CD4-positive, alpha-beta T cell treated with Interleukin-17A for 1 hour (primary cell): ENCODE data around the gene DGCR8.
A peak's percentile ranks its signal among the peaks of the same experiment; 100 is the strongest.

Experiments
- DNase-seq: peaks from one replicate; pipeline ENCODE4 v3.0.0-alpha.2; 2020

Gene DGCR8

DNA sequence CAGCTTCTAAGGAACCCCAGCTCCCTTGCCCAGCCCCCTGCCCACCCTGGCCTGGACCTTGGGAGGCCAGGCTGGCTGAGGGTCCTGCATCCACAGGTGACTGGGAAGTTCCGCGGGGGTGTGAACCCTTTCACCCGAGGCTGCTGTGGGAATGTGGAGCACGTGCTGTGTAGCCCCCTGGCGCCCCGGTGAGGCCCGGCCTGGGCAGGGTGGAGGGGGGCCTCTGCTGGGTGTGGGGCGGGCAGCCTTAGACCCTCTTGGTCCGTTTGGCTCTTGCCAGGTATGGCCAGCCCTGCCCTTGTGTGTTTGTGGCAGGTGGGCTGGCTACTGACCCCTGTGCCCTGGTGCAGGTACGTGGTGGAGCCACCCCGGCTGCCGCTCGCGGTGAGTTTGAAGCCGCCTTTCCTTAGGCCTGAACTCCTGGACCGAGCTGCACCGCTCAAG lies 60.5 kb downstream of the DGCR8 start:
- no peak for DNase-seq

DNA sequence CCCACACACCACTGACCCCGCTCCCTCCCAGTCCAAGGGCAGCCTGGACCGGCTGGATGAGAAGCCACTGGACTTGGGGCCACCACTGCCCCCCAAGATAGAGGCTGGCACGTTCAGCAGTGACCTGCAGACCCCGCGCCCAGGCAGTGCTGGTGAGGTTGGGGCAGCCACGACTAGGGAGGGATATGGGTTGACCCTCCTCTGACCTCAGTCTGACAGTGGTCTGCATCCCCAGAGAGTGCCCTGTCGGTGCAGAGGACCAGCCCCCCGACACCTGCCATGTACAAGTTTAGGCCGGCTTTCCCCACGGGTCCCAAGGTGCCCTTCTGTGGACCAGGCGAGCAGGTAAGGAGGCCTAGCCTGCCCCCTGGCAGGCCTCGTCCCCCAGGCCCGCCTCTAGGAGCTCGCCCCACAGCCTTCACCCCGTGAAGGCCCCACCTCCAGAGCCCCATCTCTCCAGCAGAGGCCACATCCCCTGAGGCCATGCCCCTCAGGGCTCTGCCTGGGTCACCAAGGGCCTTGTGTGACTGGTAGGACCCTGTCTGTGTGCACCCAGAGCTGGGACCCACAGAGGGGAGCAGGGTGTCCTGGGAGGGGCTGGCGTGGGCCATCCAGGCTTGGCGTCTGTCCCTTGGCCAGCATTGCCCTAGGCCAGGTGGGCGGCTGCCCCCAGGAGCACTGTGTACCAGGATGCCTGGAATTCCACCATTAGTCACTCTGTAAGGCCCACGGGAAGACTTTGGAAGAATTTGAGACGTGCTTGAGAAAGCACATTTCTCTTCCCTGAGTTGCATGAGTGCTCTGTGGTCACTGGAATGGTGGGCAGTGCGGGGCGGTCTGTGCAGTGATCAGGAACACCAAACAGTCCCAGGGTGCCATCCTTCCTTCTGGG lies 61.4 kb downstream of the DGCR8 start:
- DNase-seq: no peak

DNA sequence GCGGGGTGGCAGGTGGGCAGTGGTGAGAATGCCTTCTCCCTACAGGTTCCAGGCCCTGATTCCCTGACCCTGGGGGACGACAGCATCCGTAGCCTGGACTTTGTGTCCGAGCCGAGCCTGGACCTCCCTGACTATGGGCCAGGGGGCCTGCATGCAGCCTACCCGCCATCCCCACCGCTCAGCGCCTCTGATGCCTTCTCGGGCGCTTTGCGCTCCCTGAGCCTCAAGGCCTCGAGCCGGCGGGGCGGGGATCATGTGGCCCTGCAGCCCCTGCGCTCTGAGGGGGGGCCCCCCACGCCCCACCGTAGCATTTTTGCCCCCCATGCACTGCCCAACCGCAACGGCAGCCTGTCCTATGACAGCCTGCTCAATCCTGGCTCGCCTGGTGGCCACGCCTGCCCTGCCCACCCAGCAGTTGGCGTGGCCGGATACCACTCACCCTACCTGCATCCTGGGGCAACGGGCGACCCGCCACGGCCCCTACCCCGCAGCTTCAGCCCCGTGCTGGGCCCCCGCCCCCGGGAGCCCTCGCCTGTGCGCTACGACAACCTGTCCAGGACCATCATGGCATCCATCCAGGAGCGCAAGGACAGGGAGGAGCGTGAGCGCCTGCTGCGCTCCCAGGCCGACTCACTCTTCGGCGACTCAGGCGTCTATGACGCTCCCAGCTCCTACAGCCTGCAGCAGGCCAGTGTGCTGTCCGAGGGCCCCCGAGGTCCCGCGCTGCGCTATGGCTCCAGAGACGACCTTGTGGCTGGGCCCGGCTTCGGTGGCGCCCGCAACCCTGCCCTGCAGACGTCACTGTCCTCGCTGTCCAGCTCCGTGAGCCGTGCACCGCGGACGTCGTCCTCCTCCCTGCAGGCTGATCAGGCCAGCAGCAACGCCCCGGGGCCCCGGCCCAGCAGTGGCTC lies 62.9 kb downstream of the DGCR8 start:
- no peak for DNase-seq

DNA sequence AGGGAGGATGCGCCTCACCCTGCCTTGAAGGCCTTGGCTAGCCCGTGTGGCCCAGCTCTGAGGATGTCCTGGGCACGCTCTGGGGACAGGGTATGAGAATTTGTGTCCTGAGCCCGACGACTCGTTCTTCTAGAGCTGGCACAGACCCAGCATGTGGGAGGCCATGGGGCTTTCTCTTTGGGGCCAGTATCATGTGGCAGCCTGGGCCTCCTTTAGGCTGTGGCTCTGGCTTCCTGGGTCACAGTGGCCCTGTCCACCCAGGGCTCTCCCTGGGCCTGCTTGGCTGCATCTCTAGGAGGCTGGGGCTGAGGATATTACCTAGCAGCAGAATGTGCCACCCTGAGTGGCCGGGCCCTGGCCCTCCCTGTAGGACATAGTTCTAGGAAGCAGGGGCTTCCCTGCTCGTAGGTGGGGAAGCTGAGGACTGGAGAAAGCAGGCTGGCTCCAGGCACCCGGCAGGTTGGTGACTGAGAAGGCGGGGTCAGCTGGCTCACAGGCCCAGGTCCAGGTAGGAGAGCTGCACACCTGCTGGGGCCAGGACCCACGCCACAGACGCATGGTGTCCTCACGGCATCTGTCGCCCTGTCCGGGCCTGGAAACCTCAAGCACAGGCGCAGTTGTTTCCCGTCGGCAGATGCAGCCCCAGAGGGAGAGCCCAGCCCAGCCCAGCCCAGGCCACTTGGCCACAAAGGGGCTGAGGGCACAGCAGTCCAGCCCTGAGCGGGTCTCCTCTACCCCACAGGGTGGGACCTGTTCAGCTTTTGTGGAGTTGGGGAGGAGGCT lies 64.0 kb downstream of the DGCR8 start:
- no peak for DNase-seq

DNA sequence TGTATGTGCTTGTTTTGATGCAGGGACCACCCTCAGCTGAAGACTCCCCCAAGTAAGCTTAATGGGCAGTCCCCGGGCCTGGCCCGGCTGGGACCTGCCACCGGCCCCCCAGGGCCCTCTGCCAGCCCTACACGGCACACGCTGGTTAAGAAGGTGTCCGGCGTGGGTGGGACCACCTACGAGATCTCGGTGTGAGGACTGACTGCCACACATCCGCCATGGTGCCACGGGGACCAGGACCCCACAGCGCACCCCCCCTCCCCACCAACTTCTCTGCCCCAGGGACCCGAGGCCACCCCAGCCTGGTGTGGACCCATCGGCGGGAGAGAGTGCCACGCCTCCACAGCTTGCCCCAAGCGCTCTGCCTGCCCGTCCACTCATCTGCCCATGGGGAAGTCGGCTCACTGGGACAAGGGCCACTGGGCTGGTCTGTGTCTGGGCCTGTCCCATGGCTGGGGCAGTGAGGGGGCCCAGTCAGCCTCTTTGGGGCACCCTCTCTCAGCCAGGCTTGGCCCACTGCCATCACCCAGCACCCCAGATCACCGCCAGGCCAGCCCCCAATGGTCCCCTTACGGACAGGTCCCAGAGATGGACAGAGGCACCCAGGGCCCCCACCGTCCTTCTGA lies 65.3 kb downstream of the DGCR8 start:
- DNase-seq: no peak

DNA sequence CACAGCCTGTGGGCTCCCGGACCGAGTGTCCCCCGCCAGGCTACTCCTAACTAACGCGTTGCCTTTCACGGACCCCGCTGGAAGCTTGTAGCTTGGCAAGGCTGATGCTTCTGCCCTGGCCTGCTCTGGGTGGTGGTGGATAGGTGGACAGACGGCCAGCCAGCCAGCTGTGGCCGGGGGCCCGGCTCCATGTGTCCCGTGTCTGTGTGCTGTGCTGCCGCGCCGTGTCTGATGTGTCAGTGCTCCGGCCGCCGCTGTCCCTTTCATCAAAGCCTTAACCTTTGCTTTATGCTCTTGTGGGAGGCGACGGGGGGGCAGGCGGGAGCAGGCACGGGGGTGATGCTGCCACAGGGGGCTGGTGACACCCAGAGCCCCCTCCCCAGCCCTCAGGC lies 65.8 kb downstream of the DGCR8 start:
- no peak for DNase-seq

DNA sequence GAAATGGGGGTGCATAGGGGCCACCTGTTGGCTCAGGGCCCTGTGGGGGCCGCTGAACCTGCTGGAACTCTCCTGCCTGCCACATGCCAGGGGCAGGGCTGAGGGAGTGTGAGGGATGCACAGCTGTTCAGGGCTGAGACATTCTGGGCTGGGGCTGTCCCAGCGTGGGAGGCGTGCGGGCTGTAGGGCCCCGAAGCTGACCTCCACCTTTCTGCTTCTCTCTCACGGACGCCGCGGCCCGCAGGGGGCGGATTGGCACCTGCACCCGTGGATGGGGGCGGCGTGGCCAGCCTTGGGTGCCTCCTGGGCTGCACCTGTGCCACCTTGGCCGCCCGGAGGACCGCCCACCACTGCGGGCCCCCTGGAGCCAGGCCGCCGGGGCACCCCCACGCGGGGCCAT lies 66.7 kb downstream of the DGCR8 start:
- DNase-seq: no peak

DNA sequence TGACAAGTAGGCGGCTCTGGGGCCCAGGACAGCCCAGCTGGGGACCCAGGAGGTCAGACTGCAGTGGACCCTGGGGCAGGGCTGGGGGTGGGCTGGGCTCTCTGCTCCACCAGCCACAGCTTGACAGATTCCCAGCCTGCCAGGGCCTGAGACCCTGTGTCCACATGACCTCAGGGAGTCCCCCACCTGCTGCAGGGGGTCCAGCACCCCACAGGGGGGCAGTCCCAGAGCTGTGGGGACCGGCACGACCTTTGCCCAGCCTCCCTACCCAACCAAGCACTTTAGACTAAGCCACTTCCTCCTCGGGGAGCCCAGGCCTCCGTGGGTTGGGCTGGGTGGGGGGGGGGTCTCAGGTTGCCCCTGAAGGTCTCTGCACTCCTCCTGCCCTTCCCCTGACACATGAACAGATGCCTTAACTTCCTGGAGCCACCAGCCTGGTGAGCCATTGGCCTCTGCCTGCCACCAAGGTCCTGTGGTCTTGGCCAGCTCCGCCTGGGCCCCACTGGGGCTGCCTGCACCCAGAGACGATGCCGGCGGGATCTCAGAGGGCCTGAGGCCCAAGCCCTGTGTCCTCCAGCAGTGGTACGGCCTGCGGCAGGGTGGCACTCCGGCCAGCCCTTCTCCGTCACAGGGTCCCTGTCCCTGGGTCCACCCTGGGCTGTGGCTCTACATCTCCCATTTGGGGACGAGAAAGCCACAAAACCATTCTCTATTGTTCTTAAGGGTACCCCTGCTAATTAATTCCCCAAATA lies 67.4 kb downstream of the DGCR8 start:
- no peak for DNase-seq

DNA sequence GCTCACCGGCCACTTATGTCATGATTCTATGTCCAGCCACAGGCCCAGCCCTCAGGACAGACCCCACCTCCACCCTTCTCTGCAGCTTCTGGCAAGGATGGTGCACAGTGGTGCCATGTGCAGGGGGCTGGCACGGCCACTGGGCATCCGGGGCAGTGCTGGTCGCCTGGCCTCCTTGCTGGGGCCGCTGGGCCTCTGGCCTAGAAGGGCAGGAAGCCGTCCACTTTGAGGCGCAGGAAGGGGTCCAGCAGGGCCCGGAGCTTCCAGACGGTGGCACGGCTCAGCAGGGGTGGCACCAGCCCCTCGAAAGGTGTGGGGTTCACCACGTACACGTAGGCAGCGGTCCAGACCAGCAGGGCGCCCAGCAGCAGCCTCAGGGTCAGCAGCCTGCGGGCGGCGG lies 68.4 kb downstream of the DGCR8 start:
- DNase-seq: no peak

DNA sequence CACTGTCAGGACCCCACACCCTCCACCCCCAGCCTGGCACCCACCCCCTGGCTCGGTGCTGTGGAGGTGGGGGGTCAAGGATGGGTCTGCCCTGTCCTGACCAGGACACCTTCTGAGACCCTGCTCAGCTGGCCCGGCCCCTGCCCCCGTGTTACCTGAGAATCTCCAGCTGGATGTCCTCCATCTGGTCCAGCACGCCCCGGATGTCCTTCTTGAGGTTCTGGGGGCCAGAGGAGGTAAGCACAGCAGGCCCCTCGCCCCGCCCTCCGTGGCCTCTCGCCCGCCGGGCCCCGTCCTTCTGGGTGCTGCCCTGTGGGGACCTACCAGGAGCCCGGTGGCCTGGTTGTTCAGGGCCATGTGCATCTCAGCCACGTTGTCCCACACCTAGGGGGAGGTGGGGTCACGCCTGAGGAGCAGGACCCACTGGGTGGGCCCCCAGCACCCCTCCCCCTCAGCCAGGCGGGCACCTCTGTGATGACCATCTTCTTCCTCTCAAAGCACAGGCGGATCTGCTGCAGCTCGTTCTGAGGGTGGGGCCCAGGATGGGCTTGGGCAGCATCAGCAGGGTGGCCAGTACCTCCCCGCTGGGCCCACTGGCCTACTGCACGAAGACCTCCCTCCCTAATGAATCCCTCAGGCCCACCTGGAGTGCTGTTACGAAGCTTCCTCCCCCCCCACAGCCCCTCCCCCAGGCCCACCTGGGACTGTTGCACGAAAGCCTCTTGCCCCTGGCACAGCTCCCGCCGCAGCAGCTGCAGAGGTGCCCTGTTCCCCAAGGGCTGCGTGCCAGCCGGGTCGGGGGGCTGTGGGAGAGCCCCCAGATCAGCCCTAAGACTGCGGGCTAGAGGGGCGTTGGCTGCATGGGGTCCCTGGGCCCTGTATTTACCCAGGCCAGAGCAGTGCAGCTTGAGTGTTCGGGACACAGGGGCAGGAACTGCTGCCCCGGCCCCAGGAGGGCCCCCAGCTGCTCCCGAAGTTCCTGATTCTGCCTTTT lies 69.5 kb downstream of the DGCR8 start:
- DNase-seq: no peak

DNA sequence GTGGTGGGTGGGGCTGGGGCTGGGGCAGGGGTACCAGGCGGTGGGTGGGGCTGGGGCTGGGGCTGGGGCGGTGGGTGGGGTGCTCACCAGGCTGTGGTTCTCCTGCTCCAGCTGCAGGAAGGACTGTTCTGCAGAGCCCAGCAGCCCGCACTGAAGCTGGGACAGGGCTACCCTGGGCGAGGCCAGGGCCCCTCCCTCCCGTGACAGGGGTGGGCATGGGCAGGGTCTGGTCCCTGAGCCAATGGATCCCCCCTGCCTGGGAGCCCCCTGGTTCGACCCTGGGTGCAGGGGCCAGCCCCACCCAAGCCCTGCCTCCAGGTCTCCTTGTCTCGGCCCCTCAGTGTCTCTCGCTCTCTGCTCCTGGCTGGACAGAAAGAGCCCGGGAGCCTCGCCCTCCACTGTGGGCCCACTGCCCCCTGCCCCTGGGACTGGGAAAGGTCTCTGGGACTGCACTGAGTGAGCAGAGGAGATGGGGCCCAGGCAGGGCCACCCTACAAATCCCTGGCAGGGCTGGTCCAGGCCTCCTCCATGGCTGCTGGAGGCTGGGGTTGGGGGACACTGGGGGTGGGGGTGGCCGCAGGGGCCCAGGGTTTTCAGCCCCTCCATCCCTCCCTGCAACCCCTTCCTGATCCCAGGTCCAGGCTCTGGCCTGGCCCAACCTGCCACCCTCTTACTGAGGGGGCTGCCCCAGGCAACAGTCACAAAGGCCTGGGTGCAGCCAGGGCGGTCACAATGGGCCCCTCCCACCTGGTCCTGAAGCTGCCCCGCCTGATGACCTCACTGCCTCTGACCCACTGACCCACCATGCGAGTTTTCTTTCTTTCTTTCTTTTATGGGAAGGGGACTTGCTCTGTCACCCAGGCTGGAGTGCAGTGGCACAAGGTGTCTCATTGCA lies 70.6 kb downstream of the DGCR8 start, which contains the start of gene CCDC188:
TSS of gene CCDC188 (minus strand) at position 675 of the 895 bp plus-strand sequence. CDS start at position 606, 69 bp downstream.
- DNase-seq: no peak

DNA sequence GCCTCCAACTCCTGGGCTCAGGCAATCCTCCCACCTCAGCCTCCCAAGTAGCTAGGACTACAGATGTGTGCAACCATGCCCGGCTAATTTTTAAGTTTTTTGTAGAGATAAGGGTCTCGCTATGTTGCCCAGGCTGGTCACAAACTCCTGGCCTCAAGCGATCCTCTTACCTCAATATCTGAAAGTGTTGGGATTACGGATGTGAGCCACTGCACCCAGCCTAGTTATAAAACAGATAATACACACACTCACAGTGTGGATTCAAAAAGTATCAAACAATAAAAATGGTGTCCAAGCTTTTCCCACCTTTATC lies 71.2 kb downstream of the DGCR8 start:
- DNase-seq: no peak

DNA sequence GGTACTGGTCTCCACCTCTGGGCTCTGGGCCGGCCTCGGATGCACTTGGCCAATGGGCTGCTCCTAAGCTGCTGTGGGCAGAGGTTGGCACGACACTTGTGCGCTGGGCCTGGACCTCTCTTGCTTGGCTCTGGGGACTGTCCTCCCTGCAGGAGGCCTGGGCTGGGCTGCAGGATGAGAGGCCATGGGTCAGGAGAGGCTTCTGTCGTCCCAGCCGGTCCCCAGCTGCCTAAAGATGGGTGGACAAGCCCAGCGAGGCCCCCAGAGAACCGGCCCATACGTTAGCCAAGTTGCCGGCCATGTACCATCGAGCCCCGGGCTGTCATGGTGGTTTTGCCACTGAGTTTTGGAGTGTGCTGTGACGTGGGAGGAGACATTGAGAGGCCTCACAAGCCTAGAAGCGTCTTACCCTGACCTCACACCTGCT lies 72.4 kb downstream of the DGCR8 start:
- no peak for DNase-seq

DNA sequence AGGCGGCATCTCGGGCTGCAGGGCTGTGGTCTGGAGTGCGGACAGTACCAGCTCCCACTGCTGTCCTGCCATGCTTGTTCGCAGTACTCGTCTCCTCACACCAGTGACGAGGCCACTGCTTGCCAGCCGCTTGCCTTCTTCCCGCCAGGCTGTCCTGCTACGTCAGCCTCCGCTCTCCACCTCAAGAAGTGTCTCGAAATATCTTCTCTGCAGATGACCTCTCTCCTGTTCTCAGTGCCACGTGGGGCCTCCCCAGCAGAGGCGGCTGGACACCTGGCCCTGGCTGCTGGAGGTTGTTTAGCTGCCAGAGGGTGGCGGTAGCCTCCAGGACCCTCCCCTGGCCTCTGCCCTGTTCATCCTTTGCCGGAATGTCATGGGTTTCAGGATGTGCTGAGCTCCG lies 73.9 kb downstream of the DGCR8 start:
- no peak for DNase-seq

DNA sequence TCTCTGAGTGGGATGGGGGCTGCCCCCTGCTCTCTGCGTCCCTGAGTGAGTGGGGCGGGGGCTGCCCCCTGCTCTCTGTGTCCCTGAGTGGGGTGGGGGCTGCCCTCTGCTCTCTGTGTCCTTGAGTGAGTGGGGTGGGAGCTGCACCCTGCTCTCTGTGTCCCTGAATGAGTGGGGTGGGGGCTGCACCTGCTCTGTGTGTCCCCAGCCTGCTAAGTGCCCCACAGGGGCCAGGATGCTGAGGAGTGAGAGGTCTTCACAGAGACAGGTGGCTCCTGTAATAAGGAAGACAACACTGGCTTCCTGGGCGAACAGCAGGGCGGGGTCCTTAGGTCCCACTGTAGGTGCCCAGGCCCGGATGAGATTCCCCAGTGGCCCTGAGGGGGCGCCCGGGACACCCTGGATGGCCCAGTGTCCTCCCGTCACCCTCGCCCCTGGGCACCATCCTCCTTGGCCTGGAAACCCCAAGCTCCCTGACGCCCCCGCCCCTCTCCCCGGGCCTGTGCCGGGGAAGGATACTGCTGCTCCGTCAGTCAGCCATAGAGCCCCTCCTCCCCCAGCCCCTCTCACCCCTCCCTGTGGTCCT lies 74.7 kb downstream of the DGCR8 start:
- DNase-seq: no peak

DNA sequence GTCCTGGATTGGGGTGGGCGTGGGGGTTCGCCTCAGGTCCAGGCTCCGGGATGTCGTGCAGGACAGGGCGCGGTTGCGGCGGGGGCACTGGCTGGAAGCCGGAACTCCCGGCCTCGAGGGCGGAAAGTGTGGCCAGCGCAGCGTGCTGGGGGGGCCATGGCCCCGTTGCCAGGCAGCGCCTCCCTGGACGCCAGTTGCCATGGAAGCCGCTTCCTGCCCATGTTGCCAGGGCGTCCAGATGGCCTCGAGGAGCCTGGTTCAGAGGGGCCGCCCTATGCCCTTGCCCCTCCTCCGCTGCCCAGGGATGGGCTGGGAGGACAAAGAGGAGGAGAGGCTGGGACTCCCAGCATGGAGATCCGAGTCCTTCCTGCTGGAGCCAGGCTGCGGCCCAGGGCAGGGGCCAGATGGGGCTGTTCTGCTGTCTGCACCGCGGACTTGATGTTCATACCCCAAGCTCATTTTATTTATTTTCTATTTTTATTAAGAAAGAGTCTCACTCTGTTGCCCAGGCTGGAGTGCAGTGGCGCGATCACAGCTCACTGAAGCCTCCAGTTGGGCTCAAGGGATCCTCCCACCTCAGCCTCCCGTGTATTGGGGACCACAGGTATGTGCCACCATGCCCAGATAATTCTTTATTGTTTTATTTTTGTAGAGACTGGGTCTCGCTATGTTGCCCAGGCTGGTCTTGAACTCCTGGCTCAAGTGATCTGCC lies 75.4 kb downstream of the DGCR8 start:
- peak; percentile 25 for DNase-seq

DNA sequence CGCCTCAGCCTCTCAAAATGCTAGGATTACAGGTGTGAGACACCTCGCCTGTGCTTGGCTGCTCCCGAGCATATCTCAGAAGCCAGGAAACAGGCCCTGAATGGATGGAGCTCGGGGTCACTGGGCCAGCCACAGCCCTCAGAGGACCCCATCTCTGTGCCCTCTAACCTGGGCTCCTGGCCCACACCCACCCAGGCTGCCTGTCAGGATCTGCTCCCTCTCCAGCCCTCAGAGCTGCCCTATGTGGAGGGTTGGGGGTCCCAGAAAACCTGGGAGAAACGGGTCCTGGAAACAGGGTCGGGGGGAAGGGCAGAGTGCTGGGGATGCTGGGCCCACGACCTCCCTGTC lies 76.0 kb downstream of the DGCR8 start:
- no peak for DNase-seq
